Stomach (tissue), 9 donors: ENCODE results near the gene KCNJ3. TPM values are rescaled to one million over a fixed set of nuclear protein-coding genes. Genes with fewer than 3 reads are reported as not detected.

ENCODE experiments used
- DNase-seq, 2 donors: peaks; one replicate each; pipeline versions ENCODE4 v3.0.0 to v3.0.0-alpha.2; 2013 to 2019
- H3K27ac ChIP-seq, 5 donors: fragments of 200-600 bp in 4 of 5; sonication (generic) in 4 of 5; one replicate each; pipeline ENCODE4 v1.5.1; 2013 to 2019; ENCODE audit warnings: mild to moderate bottlenecking in 1 of 5, moderate library complexity in 1 of 5
- H3K27me3 ChIP-seq, 3 donors: fragments of 200-600 bp; sonication (generic); one replicate each; pipeline ENCODE4 v1.5.1; 2017 to 2019; ENCODE audit warnings: mixed run types in 1 of 3
- H3K36me3 ChIP-seq, 4 donors: fragments of 200-600 bp; sonication (generic); 1 replicate in 3 of 4; 2 replicates in 1 of 4; pipeline ENCODE4 v1.5.1; 2016 to 2019
- H3K4me1 ChIP-seq, 4 donors: fragments of 200-600 bp; sonication (generic); one replicate each; pipeline ENCODE4 v1.5.1; 2016 to 2019
- H3K4me3 ChIP-seq, 4 donors: fragments of 200-600 bp; sonication (generic) in 3 of 4; one replicate each; pipeline ENCODE4 v1.5.1; 2016 to 2019; ENCODE audit warnings: mild to moderate bottlenecking in 1 of 4
- H3K9me3 ChIP-seq, 4 donors: fragments of 200-600 bp; sonication (generic); one replicate each; pipeline ENCODE4 v1.5.1; 2016 to 2019
- CTCF ChIP-seq, 7 experiments: fragments of 450-650 bp in 4 of 7; fragments of 200-600 bp in 3 of 7; sonication (generic) in 3 of 7; IDR thresholded peaks; one replicate each; pipeline ENCODE4 v1.5.1; 2016 to 2019; ENCODE audit warnings: antibody characterized with exemption in 7 of 7, control low read depth in 2 of 7, mild to moderate bottlenecking in 1 of 7
- EP300 ChIP-seq: sonication (generic); formaldehyde crosslinking; IDR thresholded peaks from one replicate; pipeline ENCODE4 v1.6.1; 2017; ENCODE audit warnings: antibody characterized with exemption
- POLR2A ChIP-seq, 4 donors: fragments of 450-650 bp; IDR thresholded peaks; one replicate each; pipeline ENCODE4 v1.6.1; 2016; ENCODE audit warnings: antibody characterized with exemption in 4 of 4, control low read depth in 2 of 4, mild to moderate bottlenecking in 1 of 4, moderate library complexity in 1 of 4
- POLR2AphosphoS5 ChIP-seq, 3 donors: sonication (generic); formaldehyde crosslinking; IDR thresholded peaks; one replicate each; pipeline ENCODE4 v1.6.1; 2016; ENCODE audit warnings: antibody characterized with exemption in 3 of 3
- WGBS, 5 donors: extraction: QIAGEN DNeasy Blood & Tissue Kit in 3 of 5; methylation state at CpG; one replicate each; pipeline versions ENCODE4 v1.1.5 to v1.1.7; 2013 to 2018; 5-methylcytosine and 5-hydroxymethylcytosine counted together
- intact Hi-C: fragments of 100-400 bp; cut with DNase I; formaldehyde crosslinking; loops from one replicate; pipeline ENCODE4 v1.15.1; 2023; ENCODE audit warnings: low total_unique reads
- polyA plus RNA-seq, 3 donors: library from polyadenylated mRNA; stranded (reverse); fragments of 200-250 nt; gene quantifications; one replicate each; pipeline ENCODE4 v1.2.3, GENCODE V29; 2013
- total RNA-seq, 5 donors: library from RNA; depleted of rRNA; stranded (reverse); fragments of >200 nt; gene quantifications; one replicate each; pipeline versions ENCODE4 v1.1.0 to v1.2.3, GENCODE V29; 2014 to 2016
- donor health status: healthy with polysubstance abuse.
- donor health status: Bipolar disorder and iron deficiency.
- donor health status: healthy.

The KCNJ3 gene
- total and polyA plus RNA-seq, 8 donors: 0.25 to 2.8 (median 0.35) TPM; not detected in 5

GRCh38 chr2:154875999-154876398 lies 177.5 kb downstream of the KCNJ3 start:
- 91 to 95% (median 93%) methylated on average over 2 of the region's 2 CpGs for WGBS, 5 donors
- H3K4me3 ChIP-seq: no peak overlapping the region
- no peaks in the 10 kb centered on the region for H3K36me3 ChIP-seq
- no peaks in the 10 kb centered on the region for H3K4me1 ChIP-seq
- H3K27ac ChIP-seq: no peak overlapping the region
- no peaks in the 10 kb centered on the region for H3K27me3 ChIP-seq
- TF ChIP-seq EP300: no peak
- no peak for TF ChIP-seq POLR2AphosphoS5 (IDR thresholded peaks at IDR 0.05)
- TF ChIP-seq POLR2A (IDR thresholded peaks at IDR 0.05): no peak
- no peak for TF ChIP-seq CTCF (IDR thresholded peaks at IDR 0.05)
- intact Hi-C loops: no loop called here
- no peak for DNase-seq
- H3K9me3 ChIP-seq: no peaks in the 10 kb centered on the region

GRCh38 chr2:154882725-154883124 lies 184.2 kb downstream of the KCNJ3 start:
- H3K36me3 ChIP-seq: no peaks in the 10 kb centered on the region
- H3K9me3 ChIP-seq: peaks cover 0 to 11% (median 7%) of the 10 kb centered on the region in 4 donors
- 84 to 91% (median 87%) methylated on average over 3 of the region's 3 CpGs for WGBS, 5 donors
- H3K27me3 ChIP-seq: no peaks in the 10 kb centered on the region
- DNase-seq: no peak
- intact Hi-C loops: no loop called here
- no peak overlapping the region for H3K27ac ChIP-seq
- H3K4me3 ChIP-seq: no peak overlapping the region
- TF ChIP-seq EP300 (no peak), CTCF (IDR thresholded peaks at IDR 0.05) (no peak), POLR2A (IDR thresholded peaks at IDR 0.05) (no peak), POLR2AphosphoS5 (IDR thresholded peaks at IDR 0.05) (no peak)
- no peaks in the 10 kb centered on the region for H3K4me1 ChIP-seq

GRCh38 chr2:154886316-154886715 lies 187.8 kb downstream of the KCNJ3 start:
- no peak for TF ChIP-seq POLR2A (IDR thresholded peaks at IDR 0.05)
- TF ChIP-seq POLR2AphosphoS5 (IDR thresholded peaks at IDR 0.05): no peak
- no peak for TF ChIP-seq CTCF (IDR thresholded peaks at IDR 0.05)
- no peak for TF ChIP-seq EP300
- 82 to 93% (median 86%) methylated on average over 5 of the region's 5 CpGs for WGBS, 5 donors
- intact Hi-C loops: no loop called here
- no peaks in the 10 kb centered on the region for H3K4me1 ChIP-seq
- H3K27ac ChIP-seq: no peak overlapping the region
- no peaks in the 10 kb centered on the region for H3K27me3 ChIP-seq
- H3K4me3 ChIP-seq: no peak overlapping the region
- H3K9me3 ChIP-seq: peaks cover 0 to 15% (median 7%) of the 10 kb centered on the region in 4 donors
- H3K36me3 ChIP-seq: no peaks in the 10 kb centered on the region
- no peak for DNase-seq

GRCh38 chr2:154898269-154898668 lies 199.8 kb downstream of the KCNJ3 start:
- H3K36me3 ChIP-seq: no peaks in the 10 kb centered on the region
- no peak overlapping the region for H3K4me3 ChIP-seq
- no peak for TF ChIP-seq CTCF (IDR thresholded peaks at IDR 0.05)
- TF ChIP-seq EP300: no peak
- no peak for TF ChIP-seq POLR2AphosphoS5 (IDR thresholded peaks at IDR 0.05)
- no peak for TF ChIP-seq POLR2A (IDR thresholded peaks at IDR 0.05)
- no peak overlapping the region for H3K27ac ChIP-seq
- H3K4me1 ChIP-seq: no peaks in the 10 kb centered on the region
- H3K27me3 ChIP-seq: no peaks in the 10 kb centered on the region
- H3K9me3 ChIP-seq: no peaks in the 10 kb centered on the region
- no peak for DNase-seq
- 85 to 96% (median 87%) methylated on average over 1 of the region's 1 CpG for WGBS, 5 donors
- intact Hi-C loops: no loop called here
